DND-41 (cell line): ENCODE results near the gene NDUFS5.
"Not testable (repeated sequence)": the region's sequence is repeated elsewhere in the genome, so short reads cannot be mapped to it uniquely, and the experiment has no call there.

Experiments
- CTCF ChIP-seq: IDR thresholded peaks from 2 replicates; pipeline ENCODE4 v1.5.1; 2012; ENCODE audit warnings: borderline replicate concordance, low read length, moderate library complexity, mild to moderate bottlenecking; ENCODE audit not compliant: poor library complexity, severe bottlenecking; ENCODE audit errors: extremely low read depth
- EZH2 ChIP-seq: IDR thresholded peaks from 3 replicates; pipeline ENCODE4 v1.6.1; 2012; ENCODE audit warnings: borderline replicate concordance, low read depth, mild to moderate bottlenecking, moderate library complexity, low read length, inconsistent platforms; ENCODE audit not compliant: severe bottlenecking

- TF ChIP-seq CTCF, EZH2: not testable (repeated sequence)
Observed at GRCh38 chr1:39071557-39071956, 45.4 kb downstream of the NDUFS5 start.
